HL-60 (cell line): ENCODE measurements around the gene RPL3.

Experiments
- DNase-seq, 2 experiments: peaks; one replicate each; pipeline ENCODE4 v3.0.0-alpha.2; 2010 to 2020; ENCODE audit warnings: low read depth in 1 of 2, low spot score in 1 of 2
- H3K27ac ChIP-seq: fragments of 250-450 bp; sonication (Bioruptor Pico); replicated peaks from 2 replicates; pipeline ENCODE4 v1.5.1; 2020; ENCODE audit warnings: mild to moderate bottlenecking, moderate library complexity
- H3K27me3 ChIP-seq: fragments of 250-450 bp; sonication (Bioruptor Pico); 2 replicates; pipeline ENCODE4 v1.5.1; 2021; ENCODE audit warnings: mild to moderate bottlenecking, moderate library complexity; ENCODE audit not compliant: insufficient read depth, poor library complexity, severe bottlenecking
- H3K4me3 ChIP-seq: replicated peaks from 2 replicates; pipeline ENCODE4 v1.5.1; 2011; ENCODE audit warnings: mild to moderate bottlenecking, control low read depth, low read length; ENCODE audit not compliant: insufficient read depth
- GABPA ChIP-seq: IDR thresholded peaks from 2 replicates; pipeline ENCODE4 v1.6.1; 2012; ENCODE audit warnings: low read depth
- POLR2AphosphoS5 ChIP-seq: IDR thresholded peaks from 2 replicates; pipeline ENCODE4 v1.6.1; 2012; ENCODE audit warnings: low read depth
- SPI1 ChIP-seq: IDR thresholded peaks from 2 replicates; pipeline ENCODE4 v1.6.1; 2012; ENCODE audit warnings: low read depth, mild to moderate bottlenecking, borderline replicate concordance
- TF ChIP-seq, protein P1 (sequence below): IDR thresholded peaks from one replicate; pipeline ENCODE4 v1.5.1; 2011; ENCODE audit warnings: low read length, control low read depth, inconsistent platforms; ENCODE audit not compliant: insufficient read depth
- TF ChIP-seq, protein P2 (sequence below): IDR thresholded peaks from 2 replicates; pipeline ENCODE4 v1.6.1; 2012; ENCODE audit warnings: low read depth; ENCODE audit not compliant: insufficient replicate concordance

RPL3 gene

DNA sequence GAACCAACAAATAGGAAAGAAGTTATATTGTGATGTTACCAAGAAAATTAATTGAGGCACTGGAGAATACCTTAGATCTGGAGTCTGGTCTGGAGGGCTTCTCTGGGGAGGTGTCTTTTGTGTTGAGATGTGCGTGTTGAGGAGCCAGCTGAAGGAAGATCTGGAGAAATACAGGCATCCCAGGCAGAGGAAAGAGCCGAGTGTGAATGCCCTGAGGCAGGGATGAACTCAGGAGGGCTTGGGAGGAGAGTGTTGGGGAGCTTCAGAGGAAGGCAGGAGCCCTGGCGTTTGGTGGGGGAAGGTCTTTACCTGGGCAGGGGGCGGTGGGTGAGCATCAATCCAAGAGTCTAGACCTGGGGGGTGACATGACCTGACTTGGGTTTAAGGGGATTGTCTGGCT, 43.5 kb upstream of the RPL3 start:
- Histone ChIP-seq H3K4me3 (no peak overlapping the region), H3K27me3 (no peaks in the 10 kb centered on the region), H3K27ac (no peak overlapping the region)
- TF ChIP-seq GABPA: no peak
- TF ChIP-seq POLR2AphosphoS5: no peak
- TF ChIP-seq, protein P1, sequence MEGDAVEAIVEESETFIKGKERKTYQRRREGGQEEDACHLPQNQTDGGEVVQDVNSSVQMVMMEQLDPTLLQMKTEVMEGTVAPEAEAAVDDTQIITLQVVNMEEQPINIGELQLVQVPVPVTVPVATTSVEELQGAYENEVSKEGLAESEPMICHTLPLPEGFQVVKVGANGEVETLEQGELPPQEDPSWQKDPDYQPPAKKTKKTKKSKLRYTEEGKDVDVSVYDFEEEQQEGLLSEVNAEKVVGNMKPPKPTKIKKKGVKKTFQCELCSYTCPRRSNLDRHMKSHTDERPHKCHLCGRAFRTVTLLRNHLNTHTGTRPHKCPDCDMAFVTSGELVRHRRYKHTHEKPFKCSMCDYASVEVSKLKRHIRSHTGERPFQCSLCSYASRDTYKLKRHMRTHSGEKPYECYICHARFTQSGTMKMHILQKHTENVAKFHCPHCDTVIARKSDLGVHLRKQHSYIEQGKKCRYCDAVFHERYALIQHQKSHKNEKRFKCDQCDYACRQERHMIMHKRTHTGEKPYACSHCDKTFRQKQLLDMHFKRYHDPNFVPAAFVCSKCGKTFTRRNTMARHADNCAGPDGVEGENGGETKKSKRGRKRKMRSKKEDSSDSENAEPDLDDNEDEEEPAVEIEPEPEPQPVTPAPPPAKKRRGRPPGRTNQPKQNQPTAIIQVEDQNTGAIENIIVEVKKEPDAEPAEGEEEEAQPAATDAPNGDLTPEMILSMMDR: no peak
- TF ChIP-seq, protein P2, sequence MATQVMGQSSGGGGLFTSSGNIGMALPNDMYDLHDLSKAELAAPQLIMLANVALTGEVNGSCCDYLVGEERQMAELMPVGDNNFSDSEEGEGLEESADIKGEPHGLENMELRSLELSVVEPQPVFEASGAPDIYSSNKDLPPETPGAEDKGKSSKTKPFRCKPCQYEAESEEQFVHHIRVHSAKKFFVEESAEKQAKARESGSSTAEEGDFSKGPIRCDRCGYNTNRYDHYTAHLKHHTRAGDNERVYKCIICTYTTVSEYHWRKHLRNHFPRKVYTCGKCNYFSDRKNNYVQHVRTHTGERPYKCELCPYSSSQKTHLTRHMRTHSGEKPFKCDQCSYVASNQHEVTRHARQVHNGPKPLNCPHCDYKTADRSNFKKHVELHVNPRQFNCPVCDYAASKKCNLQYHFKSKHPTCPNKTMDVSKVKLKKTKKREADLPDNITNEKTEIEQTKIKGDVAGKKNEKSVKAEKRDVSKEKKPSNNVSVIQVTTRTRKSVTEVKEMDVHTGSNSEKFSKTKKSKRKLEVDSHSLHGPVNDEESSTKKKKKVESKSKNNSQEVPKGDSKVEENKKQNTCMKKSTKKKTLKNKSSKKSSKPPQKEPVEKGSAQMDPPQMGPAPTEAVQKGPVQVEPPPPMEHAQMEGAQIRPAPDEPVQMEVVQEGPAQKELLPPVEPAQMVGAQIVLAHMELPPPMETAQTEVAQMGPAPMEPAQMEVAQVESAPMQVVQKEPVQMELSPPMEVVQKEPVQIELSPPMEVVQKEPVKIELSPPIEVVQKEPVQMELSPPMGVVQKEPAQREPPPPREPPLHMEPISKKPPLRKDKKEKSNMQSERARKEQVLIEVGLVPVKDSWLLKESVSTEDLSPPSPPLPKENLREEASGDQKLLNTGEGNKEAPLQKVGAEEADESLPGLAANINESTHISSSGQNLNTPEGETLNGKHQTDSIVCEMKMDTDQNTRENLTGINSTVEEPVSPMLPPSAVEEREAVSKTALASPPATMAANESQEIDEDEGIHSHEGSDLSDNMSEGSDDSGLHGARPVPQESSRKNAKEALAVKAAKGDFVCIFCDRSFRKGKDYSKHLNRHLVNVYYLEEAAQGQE: no peak
- no peak for TF ChIP-seq SPI1
- DNase-seq: no peak

DNA sequence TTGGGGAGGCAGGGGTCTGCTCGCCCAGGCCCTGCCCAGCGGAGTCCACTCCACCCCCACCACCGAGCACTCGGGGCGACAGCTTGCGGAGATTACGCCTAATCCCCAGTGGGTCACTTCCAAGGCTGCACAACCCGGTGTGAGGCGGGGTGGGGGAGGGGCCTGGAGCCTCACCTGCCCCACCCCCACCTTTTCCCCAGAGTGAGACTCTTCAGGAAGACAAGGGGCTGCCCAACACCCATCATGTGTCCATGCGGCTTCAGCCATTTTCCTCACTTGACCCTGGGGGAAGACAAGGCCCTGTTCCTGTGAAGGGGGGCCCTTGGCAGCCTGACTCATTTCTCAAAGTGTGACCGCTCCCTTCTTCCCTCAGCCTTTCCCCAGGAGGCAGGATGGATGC, 42.8 kb upstream of the RPL3 start:
- TF ChIP-seq, protein P1: no peak
- TF ChIP-seq POLR2AphosphoS5 (no peak), GABPA (no peak), SPI1 (no peak)
- no peak for DNase-seq
- no peaks in the 10 kb centered on the region for H3K27me3 ChIP-seq
- H3K4me3 ChIP-seq: no peak overlapping the region
- no peak overlapping the region for H3K27ac ChIP-seq

DNA sequence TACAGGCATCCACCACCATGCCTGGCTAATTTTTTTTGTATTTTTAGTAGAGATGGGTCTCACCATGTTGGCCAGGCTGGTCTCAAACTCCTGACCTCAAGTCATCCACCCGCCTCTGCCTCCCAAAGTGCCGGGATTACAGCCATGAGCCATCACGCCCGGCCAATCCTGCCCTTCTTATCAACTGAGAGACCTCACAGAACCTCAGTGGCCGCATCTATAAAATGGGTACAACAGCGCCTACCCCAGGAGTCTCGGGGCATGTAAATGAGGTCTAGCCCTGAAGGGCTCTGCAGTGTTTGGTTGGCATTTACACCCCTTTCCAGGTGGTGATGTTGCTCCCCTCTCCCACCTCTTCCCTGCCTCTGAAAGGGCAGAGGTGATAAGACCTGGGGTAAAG, 42.1 kb upstream of the RPL3 start:
- Histone ChIP-seq H3K27me3 (no peaks in the 10 kb centered on the region), H3K27ac (no peak overlapping the region), H3K4me3 (no peak overlapping the region)
- TF ChIP-seq POLR2AphosphoS5 (no peak), GABPA (no peak), SPI1 (no peak)
- TF ChIP-seq, protein P1: no peak
- TF ChIP-seq, protein P2: no peak
- no peak for DNase-seq

DNA sequence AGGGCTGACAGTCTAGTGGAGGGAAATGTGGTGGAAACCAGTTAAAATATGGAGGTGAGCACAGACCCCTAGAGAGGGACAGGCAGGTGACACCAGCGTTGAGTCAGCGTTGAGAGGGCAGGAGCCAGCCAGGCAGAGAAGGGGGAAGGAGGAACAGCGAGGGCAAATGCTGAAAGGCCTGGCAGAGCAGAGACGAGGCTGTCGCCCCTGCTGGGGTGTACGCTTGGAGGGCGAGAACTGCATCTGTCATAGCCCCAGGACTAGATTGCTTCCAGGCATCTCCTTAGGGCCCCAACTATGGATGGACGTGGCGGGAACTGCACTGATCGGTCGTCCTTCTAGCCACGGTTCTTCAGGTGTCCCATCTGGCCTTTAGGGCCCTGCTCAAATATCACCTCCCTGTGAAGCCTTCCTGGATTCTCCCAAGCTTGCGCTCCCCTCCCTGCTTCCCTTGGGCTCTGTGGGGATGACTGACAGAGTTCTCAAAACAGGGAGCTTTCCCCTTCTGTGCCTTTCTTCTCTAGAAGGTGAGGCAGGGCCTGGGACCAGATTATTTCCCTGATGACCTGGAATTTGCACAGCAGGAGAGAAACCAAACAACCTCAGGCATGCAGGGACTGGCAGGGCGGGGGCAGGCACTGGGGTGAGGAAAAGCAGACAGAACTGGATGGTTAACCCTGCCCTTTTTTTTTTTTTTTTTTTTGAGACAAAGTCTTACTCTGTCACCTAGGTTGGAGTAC, 41.4 kb upstream of the RPL3 start:
- DNase-seq: no peak
- no peak for TF ChIP-seq SPI1
- TF ChIP-seq POLR2AphosphoS5: no peak
- no peak for TF ChIP-seq GABPA
- TF ChIP-seq, protein P2: no peak
- TF ChIP-seq, protein P1: no peak
- Histone ChIP-seq H3K27me3 (no peaks in the 10 kb centered on the region), H3K27ac (no peak overlapping the region), H3K4me3 (no peak overlapping the region)
